ENCODE results near the gene FAM227B. TPM values are rescaled to one million over a fixed set of nuclear protein-coding genes. Genes with fewer than 3 reads are reported as not detected.

FAM227B gene
- total RNA-seq, 2 experiments from 2014 or later = 2.4 to 3.3 TPM

GRCh38 chr15:49339656-49340055, 281.0 kb downstream of the FAM227B start:
- H3K4me1 Mint-ChIP-seq = no peaks in the 10 kb centered on the region

GRCh38 chr15:49331951-49332350, 288.7 kb downstream of the FAM227B start:
- Mint-ChIP-seq H3K36me3 (peaks cover 10% of the 10 kb centered on the region), H3K4me3 (no peak overlapping the region), H3K9me3 (ENCODE audit: low read depth) (no peaks in the 10 kb centered on the region), H3K27ac (no peak overlapping the region), H3K27me3 (no peaks in the 10 kb centered on the region), H3K4me1 (no peaks in the 10 kb centered on the region)
- no peak for DNase-seq
- ATAC-seq = no peak
- CTCF ChIA-PET = no interaction called here

More at GRCh38 chr15:49339656-49340055, 281.0 kb downstream of the FAM227B start:
- CTCF ChIA-PET = no interaction called here
- Mint-ChIP-seq H3K9me3 (ENCODE audit: low read depth) (peaks cover 5% of the 10 kb centered on the region), H3K27me3 (no peaks in the 10 kb centered on the region), H3K27ac (no peak overlapping the region), H3K36me3 (peaks cover 30% of the 10 kb centered on the region), H3K4me3 (no peak overlapping the region)
- DNase-seq (no peak), ATAC-seq (no peak)

DNA sequence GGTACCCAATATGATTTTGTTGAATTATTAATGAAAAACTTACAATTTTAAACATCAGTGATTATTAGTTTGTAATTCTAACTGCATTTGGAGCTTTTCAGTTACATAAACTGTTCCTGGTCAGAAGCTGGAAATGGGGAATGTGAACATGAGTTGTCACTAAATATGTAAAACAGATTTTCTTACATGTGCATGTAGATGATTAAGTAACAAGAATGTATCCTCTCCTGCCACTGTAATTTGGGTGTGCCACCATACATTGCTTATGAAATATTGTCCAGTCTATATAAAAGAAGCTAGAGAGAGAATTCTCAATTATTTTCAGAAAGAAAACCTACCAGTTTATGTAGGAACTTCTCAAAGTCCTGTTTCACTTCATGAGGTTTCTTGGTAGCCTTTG, 289.2 kb downstream of the FAM227B start:
- Mint-ChIP-seq H3K36me3 (peaks cover 6% of the 10 kb centered on the region), H3K27me3 (no peaks in the 10 kb centered on the region), H3K4me1 (no peaks in the 10 kb centered on the region), H3K27ac (no peak overlapping the region), H3K4me3 (no peak overlapping the region), H3K9me3 (ENCODE audit: low read depth) (no peaks in the 10 kb centered on the region)
- no peak for DNase-seq
- CTCF ChIA-PET = no interaction called here
- ATAC-seq = no peak

DNA sequence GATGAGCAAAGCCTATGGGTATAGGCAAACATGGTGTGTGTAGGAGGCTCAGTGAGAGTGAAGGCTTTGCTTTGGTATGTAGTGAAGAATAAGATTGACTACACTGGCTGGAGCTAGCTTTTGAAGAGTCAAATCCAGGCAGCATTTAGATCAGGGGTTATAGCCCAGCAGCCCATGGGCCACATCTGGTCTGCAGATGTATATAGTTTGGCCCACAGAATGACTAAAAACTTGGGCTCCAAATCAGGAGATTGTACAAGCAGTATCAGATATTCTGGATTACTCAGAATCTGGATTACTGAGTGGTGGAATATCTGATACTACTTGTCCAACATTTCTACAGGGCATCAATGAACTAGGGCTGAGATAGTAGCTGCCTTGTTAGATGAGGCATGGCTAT, 290.5 kb downstream of the FAM227B start:
- no peak for DNase-seq
- CTCF ChIA-PET = no interaction called here
- H3K4me1 Mint-ChIP-seq = no peaks in the 10 kb centered on the region

DNA sequence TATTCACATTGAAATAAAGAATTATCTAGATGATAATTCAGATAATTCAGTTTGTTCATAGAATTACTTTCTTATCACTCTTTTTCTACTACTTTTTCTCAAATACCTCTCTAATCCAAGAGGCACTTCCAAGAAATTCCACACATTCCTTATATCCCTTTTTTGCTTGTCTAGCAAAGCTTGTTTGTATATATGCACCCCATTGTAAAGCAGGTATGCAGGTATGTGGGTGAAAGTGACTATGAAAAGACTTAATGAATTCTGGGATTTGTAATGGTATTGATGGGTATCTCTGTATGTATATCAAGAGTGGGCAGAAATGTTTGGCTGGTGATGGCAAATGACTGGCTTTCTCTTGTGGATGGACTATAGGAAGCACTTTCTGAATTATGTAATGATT, 291.7 kb downstream of the FAM227B start:
- H3K27me3 Mint-ChIP-seq = no peaks in the 10 kb centered on the region
- no peak for ATAC-seq
- H3K9me3 Mint-ChIP-seq (ENCODE audit: low read depth) = no peaks in the 10 kb centered on the region

More for the DNA sequence above, 290.5 kb downstream of the FAM227B start:
- ATAC-seq = no peak
- Mint-ChIP-seq H3K9me3 (ENCODE audit: low read depth) (no peaks in the 10 kb centered on the region), H3K27ac (no peak overlapping the region), H3K4me3 (no peak overlapping the region), H3K36me3 (peaks cover 6% of the 10 kb centered on the region), H3K27me3 (no peaks in the 10 kb centered on the region)

GRCh38 chr15:49327927-49328326, 292.7 kb downstream of the FAM227B start:
- no peak overlapping the region for H3K27ac Mint-ChIP-seq
- CTCF ChIA-PET = no interaction called here
- ATAC-seq (no peak), DNase-seq (no peak)
- no peaks in the 10 kb centered on the region for H3K9me3 Mint-ChIP-seq (ENCODE audit: low read depth)
- no peaks in the 10 kb centered on the region for H3K27me3 Mint-ChIP-seq
- H3K4me3 Mint-ChIP-seq = no peak overlapping the region
- H3K36me3 Mint-ChIP-seq = peaks cover 12% of the 10 kb centered on the region
- no peaks in the 10 kb centered on the region for H3K4me1 Mint-ChIP-seq

More for the DNA sequence above, 291.7 kb downstream of the FAM227B start:
- no peak overlapping the region for H3K27ac Mint-ChIP-seq
- peaks cover 8% of the 10 kb centered on the region for H3K36me3 Mint-ChIP-seq
- H3K4me3 Mint-ChIP-seq = no peak overlapping the region
- no peaks in the 10 kb centered on the region for H3K4me1 Mint-ChIP-seq
- CTCF ChIA-PET = no interaction called here
- DNase-seq = no peak

DNA sequence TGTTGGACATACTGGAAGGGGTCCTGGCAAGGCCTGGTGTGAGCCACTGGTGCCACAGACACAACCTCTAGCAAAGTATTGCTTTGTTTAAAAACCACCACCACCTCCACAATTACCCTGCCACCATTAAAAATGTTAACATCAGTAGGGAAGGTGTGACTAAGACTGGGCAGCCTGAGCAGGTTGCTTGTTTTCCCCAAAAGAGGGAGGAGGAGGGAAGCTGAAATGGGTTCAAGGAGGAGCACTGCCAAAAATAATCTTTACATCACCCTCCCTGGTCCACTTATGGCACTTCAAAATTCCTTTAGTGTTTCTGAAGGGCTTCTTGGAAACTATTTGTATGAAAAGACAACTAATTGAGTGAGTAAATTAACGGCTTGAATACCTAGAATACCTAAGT, 297.4 kb downstream of the FAM227B start:
- no peak for ATAC-seq
- DNase-seq = no peak
- CTCF ChIA-PET = no interaction called here
- peaks cover 10% of the 10 kb centered on the region for H3K4me1 Mint-ChIP-seq
- no peaks in the 10 kb centered on the region for H3K9me3 Mint-ChIP-seq (ENCODE audit: low read depth)
- H3K36me3 Mint-ChIP-seq = peaks cover 38% of the 10 kb centered on the region
- no peaks in the 10 kb centered on the region for H3K27me3 Mint-ChIP-seq
- H3K4me3 Mint-ChIP-seq = no peak overlapping the region
- no peak overlapping the region for H3K27ac Mint-ChIP-seq

DNA sequence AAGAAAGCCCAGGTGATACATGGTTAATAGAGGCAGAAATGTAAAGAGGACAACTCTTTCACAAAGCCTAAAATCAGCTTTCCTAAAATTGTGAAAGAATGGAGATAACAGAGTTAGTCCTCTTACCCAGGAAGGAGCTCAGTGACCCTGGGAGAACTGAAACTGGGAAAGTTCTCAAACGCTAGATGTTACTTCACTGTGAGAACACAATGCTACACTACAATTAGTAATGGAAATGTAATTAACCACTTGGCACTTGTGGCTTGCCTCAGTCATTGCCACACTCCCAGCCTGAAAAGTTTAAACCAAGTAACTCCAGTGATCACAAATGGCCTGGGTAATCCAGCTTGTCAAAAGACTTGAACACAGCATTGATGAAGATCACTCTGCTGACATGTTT, 300.3 kb downstream of the FAM227B start:
- no peak overlapping the region for H3K27ac Mint-ChIP-seq
- H3K36me3 Mint-ChIP-seq = peaks cover 42% of the 10 kb centered on the region
- no peak overlapping the region for H3K4me3 Mint-ChIP-seq
- DNase-seq (no peak), ATAC-seq (no peak)
- no peaks in the 10 kb centered on the region for H3K9me3 Mint-ChIP-seq (ENCODE audit: low read depth)
- CTCF ChIA-PET = no interaction called here
- H3K4me1 Mint-ChIP-seq = peaks cover 10% of the 10 kb centered on the region
- H3K27me3 Mint-ChIP-seq = no peaks in the 10 kb centered on the region

DNA sequence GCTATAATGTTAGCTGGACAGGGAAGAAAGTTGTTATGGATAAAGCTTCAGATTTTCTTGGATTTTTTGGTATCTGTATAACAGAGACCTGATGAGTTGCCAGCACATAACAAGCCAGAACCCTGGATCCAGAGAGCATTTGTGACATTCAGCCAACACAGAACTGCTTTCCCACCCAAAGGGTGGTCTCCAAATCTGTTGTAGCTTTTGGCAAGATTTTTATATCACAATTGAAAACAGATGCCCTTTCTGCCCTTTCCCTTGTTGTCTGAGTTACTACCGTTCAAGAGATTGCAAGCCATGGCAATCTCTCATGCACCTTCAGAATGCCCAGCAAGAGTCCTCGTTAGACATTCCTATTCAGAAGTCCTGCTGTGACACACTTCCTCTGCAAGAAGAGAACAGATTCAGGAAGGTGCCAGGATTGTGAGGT, 305.2 kb downstream of the FAM227B start:
- no peaks in the 10 kb centered on the region for H3K27me3 Mint-ChIP-seq

DNA sequence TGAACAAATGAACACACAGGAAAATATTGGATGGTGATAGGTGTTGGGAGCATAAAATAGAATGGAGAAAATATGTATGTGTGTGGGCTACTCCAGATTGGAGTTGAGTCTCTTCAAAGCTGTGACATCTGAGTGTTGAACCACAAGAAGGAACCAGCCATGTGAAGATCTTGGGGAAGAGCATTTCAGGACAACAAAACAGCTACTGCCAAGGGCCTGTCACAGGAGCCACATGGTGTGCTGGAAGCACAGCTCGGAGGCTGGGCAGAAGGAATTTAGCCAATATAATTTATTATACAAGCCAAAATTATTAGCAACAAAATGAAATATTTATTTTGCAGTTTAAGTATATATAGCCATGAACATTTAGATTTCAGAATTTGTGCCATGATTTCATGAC, 305.9 kb downstream of the FAM227B start:
- DNase-seq (no peak), ATAC-seq (no peak)
- Mint-ChIP-seq H3K27ac (no peak overlapping the region), H3K27me3 (no peaks in the 10 kb centered on the region), H3K9me3 (ENCODE audit: low read depth) (no peaks in the 10 kb centered on the region), H3K4me1 (peaks cover 5% of the 10 kb centered on the region), H3K4me3 (no peak overlapping the region), H3K36me3 (peaks cover 33% of the 10 kb centered on the region)
- CTCF ChIA-PET = no interaction called here

More for the DNA sequence above, 305.2 kb downstream of the FAM227B start:
- Mint-ChIP-seq H3K27ac (no peak overlapping the region), H3K9me3 (ENCODE audit: low read depth) (no peaks in the 10 kb centered on the region), H3K4me1 (peaks cover 5% of the 10 kb centered on the region), H3K4me3 (no peak overlapping the region), H3K36me3 (peaks cover 34% of the 10 kb centered on the region)
- CTCF ChIA-PET = no interaction called here
- ATAC-seq = no peak
- no peak for DNase-seq

- no peak overlapping the region for H3K4me3 Mint-ChIP-seq
- H3K9me3 Mint-ChIP-seq (ENCODE audit: low read depth) = no peaks in the 10 kb centered on the region
- H3K27ac Mint-ChIP-seq = no peak overlapping the region
- DNase-seq (no peak), ATAC-seq (no peak)
- no peaks in the 10 kb centered on the region for H3K27me3 Mint-ChIP-seq
- H3K36me3 Mint-ChIP-seq = peaks cover 28% of the 10 kb centered on the region
- peaks cover 5% of the 10 kb centered on the region for H3K4me1 Mint-ChIP-seq
- CTCF ChIA-PET = no interaction called here
These were observed 307.0 kb downstream of the FAM227B start for GRCh38 chr15:49313650-49314049.

DNA sequence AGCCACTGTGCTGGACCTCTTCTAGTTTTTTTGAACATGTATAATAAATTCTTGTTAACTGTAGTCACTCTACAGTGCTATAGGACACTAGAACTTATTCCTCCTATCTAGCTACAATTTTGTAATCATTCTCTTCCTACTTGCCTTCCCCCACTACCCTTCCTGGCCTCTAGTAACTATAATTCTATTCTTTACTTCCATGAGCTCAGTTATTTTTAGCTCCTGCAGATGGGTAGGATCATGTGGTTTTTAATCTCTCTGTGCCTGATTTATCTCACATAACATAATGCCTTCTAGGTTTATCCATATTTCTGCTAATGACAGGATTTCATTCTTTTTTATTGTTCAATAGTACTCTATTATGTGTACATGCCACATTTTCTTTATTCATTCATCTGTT, 310.7 kb downstream of the FAM227B start:
- no peak for DNase-seq

GRCh38 chr15:49308686-49309085, 311.9 kb downstream of the FAM227B start:
- Mint-ChIP-seq H3K4me3 (no peak overlapping the region), H3K27ac (no peak overlapping the region), H3K9me3 (ENCODE audit: low read depth) (no peaks in the 10 kb centered on the region), H3K27me3 (no peaks in the 10 kb centered on the region), H3K36me3 (peaks cover 30% of the 10 kb centered on the region), H3K4me1 (peaks cover 5% of the 10 kb centered on the region)
- ATAC-seq (no peak), DNase-seq (no peak)
- CTCF ChIA-PET = no interaction called here

More for the DNA sequence above, 310.7 kb downstream of the FAM227B start:
- peaks cover 5% of the 10 kb centered on the region for H3K4me1 Mint-ChIP-seq
- no peaks in the 10 kb centered on the region for H3K27me3 Mint-ChIP-seq
- H3K27ac Mint-ChIP-seq = no peak overlapping the region
- no peak overlapping the region for H3K4me3 Mint-ChIP-seq
- H3K36me3 Mint-ChIP-seq = peaks cover 23% of the 10 kb centered on the region
- ATAC-seq = no peak
- CTCF ChIA-PET = no interaction called here
- no peaks in the 10 kb centered on the region for H3K9me3 Mint-ChIP-seq (ENCODE audit: low read depth)

DNA sequence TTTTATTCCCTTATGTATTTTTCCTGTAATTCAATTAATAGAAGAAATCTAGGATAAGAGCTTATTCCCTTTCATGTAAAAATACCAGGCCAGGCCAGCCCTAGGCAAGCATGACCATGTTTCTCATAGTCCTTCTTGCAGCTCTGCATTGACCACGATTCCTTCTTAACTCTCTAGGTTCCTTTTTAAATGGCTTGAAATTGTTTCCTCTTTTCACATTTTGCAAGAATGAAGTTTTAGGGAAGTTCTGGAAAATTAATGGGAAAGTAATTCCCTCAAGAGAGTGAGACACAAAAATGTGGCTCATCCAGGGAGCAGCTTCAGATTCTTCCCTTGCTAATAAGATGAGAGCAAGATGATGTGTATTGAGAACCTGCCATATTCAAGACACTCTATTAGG, 314.1 kb downstream of the FAM227B start:
- Mint-ChIP-seq H3K4me3 (no peak overlapping the region), H3K27ac (no peak overlapping the region), H3K4me1 (no peaks in the 10 kb centered on the region), H3K36me3 (peaks cover 39% of the 10 kb centered on the region), H3K27me3 (no peaks in the 10 kb centered on the region), H3K9me3 (ENCODE audit: low read depth) (no peaks in the 10 kb centered on the region)
- DNase-seq (no peak), ATAC-seq (no peak)
- CTCF ChIA-PET = no interaction called here

DNA sequence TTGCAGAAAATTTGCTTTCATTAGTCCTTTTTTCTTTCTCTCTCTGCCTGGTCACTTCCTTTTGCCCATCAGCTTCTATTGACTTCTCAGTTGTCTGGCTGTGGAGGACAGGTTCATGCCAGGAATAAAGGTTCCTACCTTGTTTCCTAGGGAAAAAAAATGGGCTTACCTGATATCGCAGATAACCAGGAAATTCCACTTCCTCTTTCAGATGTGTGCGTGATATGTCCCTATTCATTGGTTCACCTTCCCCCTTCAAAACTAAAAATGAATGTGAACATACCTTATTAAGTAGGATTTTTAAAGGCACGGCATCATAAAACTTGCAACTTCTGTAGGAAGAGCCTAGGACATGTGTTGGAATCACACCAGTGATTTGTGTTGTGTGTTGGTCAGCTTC, 317.6 kb downstream of the FAM227B start:
- ATAC-seq = no peak
- Mint-ChIP-seq H3K27ac (no peak overlapping the region), H3K4me3 (no peak overlapping the region), H3K9me3 (ENCODE audit: low read depth) (peaks cover 2% of the 10 kb centered on the region), H3K27me3 (no peaks in the 10 kb centered on the region), H3K36me3 (peaks cover 56% of the 10 kb centered on the region), H3K4me1 (no peaks in the 10 kb centered on the region)
- no peak for DNase-seq
- CTCF ChIA-PET = no interaction called here

Data from activated CD8-positive, alpha-beta memory T cell treated with anti-CD3 and anti-CD28 coated beads, Interleukin-2, amount 10 ng/mL, durations not matched to agents 7 days and 5 days (primary cell).